OCI-LY7 (cell line): ENCODE data around the gene MICAL3.

ENCODE experiments used
- EZH2phosphoT487 ChIP-seq: fragments of 200-600 bp; sonication (generic); IDR thresholded peaks from 2 replicates; pipeline ENCODE4 v1.6.1; 2018; ENCODE audit warnings: low read depth, borderline replicate concordance, mild to moderate bottlenecking, mixed run types, antibody characterized with exemption, low read length, moderate library complexity, mixed read lengths
- TF ChIP-seq, protein P1 (sequence below): fragments of 200-600 bp; sonication (generic); conservative IDR thresholded peaks from 2 replicates; pipeline ENCODE4 v1.5.1; 2014; ENCODE audit warnings: mild to moderate bottlenecking, antibody characterized with exemption, low read length, moderate library complexity, mixed read lengths

DNA sequence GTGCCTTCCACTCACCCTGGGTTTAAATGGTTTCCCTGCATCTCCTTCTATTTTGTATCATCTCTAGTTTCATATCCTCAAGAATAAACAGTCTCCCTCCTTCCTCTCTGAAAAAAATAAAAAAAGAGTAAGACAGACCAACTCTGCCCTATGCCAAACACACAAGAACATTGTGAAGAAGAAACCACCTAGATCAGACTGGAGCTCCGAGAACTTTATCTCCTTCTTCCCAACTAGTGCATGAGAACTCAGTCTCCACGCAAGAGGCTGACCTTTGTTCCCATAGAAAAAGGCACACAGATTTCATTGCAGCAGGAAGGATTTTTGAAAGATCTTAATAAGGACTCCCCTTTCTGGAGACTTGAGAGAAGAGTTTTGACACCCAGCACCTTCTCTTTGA lies 44.7 kb upstream of the MICAL3 start:
- TF ChIP-seq, protein P1, sequence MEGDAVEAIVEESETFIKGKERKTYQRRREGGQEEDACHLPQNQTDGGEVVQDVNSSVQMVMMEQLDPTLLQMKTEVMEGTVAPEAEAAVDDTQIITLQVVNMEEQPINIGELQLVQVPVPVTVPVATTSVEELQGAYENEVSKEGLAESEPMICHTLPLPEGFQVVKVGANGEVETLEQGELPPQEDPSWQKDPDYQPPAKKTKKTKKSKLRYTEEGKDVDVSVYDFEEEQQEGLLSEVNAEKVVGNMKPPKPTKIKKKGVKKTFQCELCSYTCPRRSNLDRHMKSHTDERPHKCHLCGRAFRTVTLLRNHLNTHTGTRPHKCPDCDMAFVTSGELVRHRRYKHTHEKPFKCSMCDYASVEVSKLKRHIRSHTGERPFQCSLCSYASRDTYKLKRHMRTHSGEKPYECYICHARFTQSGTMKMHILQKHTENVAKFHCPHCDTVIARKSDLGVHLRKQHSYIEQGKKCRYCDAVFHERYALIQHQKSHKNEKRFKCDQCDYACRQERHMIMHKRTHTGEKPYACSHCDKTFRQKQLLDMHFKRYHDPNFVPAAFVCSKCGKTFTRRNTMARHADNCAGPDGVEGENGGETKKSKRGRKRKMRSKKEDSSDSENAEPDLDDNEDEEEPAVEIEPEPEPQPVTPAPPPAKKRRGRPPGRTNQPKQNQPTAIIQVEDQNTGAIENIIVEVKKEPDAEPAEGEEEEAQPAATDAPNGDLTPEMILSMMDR, result no peak
- no peak for TF ChIP-seq EZH2phosphoT487
